ENCODE results near the gene B4GALNT3.
"Not testable (repeated sequence)": the region's sequence is repeated elsewhere in the genome, so short reads cannot be mapped to it uniquely, and the experiment has no call there.

The B4GALNT3 gene

GRCh38 chr12:570435-570920, 110.7 kb downstream of the B4GALNT3 start:
- H3K4me1 Mint-ChIP-seq = peaks cover 3% of the 10 kb centered on the region
- peak overlapping the region; percentile 7 for H3K4me3 Mint-ChIP-seq
- no peaks in the 10 kb centered on the region for H3K9me3 Mint-ChIP-seq
- ATAC-seq (ENCODE audit: low read depth) (no peak), DNase-seq (ENCODE audit: low spot score in 2 of 2) (no peak)
- H3K27me3 Mint-ChIP-seq = no peaks in the 10 kb centered on the region
- no peaks in the 10 kb centered on the region for H3K36me3 Mint-ChIP-seq
- H3K27ac Mint-ChIP-seq = no peak overlapping the region

DNA sequence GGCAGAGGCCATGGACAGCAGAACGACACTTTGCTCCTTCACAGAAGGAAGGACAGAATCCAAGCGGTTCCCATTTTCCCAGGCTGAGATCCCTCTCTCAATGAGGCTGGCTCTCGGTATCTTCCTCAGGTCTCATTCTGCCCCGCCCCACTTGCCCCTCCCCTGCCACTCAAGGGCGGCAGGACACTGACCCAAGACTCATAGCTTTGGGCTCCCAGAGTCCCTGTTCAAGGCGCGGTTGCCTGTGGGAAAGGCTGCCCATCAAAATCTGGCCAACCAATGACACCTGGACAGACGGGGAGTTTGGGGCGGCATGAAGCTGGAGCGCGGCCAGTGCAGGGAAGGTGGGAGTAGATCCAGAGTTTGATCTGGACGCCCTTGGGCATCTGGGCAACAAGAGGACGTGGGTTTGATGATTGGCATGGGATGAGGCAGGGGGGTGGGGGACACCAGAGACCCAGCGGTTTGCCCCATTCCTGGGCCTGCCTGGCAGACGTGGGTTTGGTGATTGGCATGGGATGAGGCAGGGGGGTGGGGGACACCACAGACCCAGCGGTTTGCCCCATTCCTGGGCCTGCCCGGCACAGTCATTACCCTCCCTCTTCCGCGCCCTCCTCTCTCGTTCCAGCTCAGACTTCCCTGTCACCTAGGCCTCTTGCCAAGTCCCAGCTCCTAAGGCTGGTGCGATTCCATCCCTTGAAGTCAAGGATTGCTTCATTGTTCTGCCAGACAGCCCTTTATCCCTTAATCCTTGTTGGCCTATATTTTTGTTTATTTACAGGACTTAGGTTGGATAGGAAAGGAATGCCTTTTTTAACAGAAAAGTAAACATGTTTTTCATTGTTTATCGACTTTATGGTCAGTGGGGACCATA, 111.4 kb downstream of the B4GALNT3 start:
- H3K27me3 Mint-ChIP-seq = no peaks in the 10 kb centered on the region
- peaks cover 3% of the 10 kb centered on the region for H3K4me1 Mint-ChIP-seq
- no peak overlapping the region for H3K27ac Mint-ChIP-seq
- H3K9me3 Mint-ChIP-seq = no peaks in the 10 kb centered on the region
- ATAC-seq (ENCODE audit: low read depth) (no peak), DNase-seq (ENCODE audit: low spot score in 2 of 2) (no peak)
- peak overlapping the region; percentile 43 for H3K4me3 Mint-ChIP-seq
- H3K36me3 Mint-ChIP-seq = no peaks in the 10 kb centered on the region

DNA sequence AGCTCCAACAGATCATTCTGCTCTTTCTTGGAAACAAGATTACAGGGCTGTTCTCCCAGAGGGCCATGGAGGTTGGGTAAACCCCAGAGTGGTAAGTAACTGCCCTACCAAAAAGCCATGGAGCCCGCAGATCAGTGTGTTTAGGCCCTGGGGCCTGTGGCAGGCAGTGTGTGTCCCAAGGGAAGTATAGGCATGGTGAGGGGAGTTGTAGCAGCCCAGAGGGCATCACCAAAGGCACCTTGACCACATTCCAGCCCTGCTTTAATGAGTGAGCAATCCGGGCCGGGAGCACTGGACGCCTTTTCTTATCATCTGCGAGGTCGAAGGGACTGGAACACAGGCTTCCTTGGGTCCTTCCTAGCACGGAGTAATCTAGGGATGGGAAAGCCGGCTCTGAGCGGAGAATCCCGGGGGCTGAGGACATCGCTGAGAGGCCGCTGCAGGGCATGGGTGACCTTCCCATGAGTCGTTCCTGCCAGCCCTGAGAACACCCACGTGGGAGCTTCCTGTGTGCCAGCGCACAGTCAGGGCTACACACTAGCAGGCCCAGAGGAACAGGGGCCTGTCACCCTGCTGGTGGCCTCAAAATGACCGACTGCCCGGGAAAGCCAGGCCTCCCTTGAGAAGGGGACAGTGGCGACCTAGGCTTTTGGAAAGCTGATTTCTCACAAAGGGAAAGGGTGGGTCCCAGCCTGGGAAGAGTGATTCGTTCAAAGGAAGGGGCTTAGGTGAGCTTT, 112.2 kb downstream of the B4GALNT3 start:
- Mint-ChIP-seq H3K9me3 (no peaks in the 10 kb centered on the region), H3K4me3 (no peak overlapping the region), H3K27me3 (no peaks in the 10 kb centered on the region), H3K36me3 (no peaks in the 10 kb centered on the region), H3K27ac (no peak overlapping the region), H3K4me1 (peaks cover 6% of the 10 kb centered on the region)
- no peak for DNase-seq (ENCODE audit: low spot score in 2 of 2)
- ATAC-seq (ENCODE audit: low read depth) = no peak

DNA sequence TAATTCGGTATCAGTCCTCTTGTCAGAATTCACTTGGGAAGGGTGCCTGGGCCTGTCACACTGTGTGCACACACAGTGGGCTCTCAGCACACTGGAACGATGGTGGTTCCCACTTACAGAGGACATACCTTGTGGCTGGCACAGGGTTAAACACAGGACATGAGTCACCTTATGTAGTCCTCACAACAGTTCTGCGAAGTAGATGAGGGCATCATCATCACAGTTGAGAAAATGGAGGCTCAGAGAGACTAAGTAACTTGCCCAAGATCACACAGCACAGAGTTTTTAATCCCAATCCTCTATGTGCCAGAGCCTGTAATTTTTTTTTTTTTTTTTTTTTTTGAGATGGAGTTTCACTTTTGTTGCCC, 112.8 kb downstream of the B4GALNT3 start:
- no peak for ATAC-seq (ENCODE audit: low read depth)
- H3K4me1 Mint-ChIP-seq = peaks cover 6% of the 10 kb centered on the region
- H3K27ac Mint-ChIP-seq = no peak overlapping the region
- no peaks in the 10 kb centered on the region for H3K36me3 Mint-ChIP-seq
- DNase-seq (ENCODE audit: low spot score in 2 of 2) = no peak
- no peaks in the 10 kb centered on the region for H3K9me3 Mint-ChIP-seq
- no peak overlapping the region for H3K4me3 Mint-ChIP-seq
- H3K27me3 Mint-ChIP-seq = no peaks in the 10 kb centered on the region

GRCh38 chr12:573232-573631, 113.5 kb downstream of the B4GALNT3 start:
- Mint-ChIP-seq H3K4me1 (peaks cover 6% of the 10 kb centered on the region), H3K36me3 (no peaks in the 10 kb centered on the region), H3K27me3 (no peaks in the 10 kb centered on the region), H3K9me3 (no peaks in the 10 kb centered on the region), H3K27ac (no peak overlapping the region), H3K4me3 (no peak overlapping the region)
- ATAC-seq (ENCODE audit: low read depth) (no peak), DNase-seq (ENCODE audit: low spot score in 2 of 2) (no peak)

GRCh38 chr12:574475-575128, 114.9 kb downstream of the B4GALNT3 start:
- Mint-ChIP-seq H3K36me3 (no peaks in the 10 kb centered on the region), H3K4me3 (no peak overlapping the region), H3K27me3 (no peaks in the 10 kb centered on the region), H3K4me1 (peaks cover 6% of the 10 kb centered on the region), H3K9me3 (no peaks in the 10 kb centered on the region), H3K27ac (no peak overlapping the region)
- no peak for DNase-seq (ENCODE audit: low spot score in 2 of 2)
- no peak for ATAC-seq (ENCODE audit: low read depth)

GRCh38 chr12:575129-575502, 115.4 kb downstream of the B4GALNT3 start:
- H3K9me3 Mint-ChIP-seq = no peaks in the 10 kb centered on the region
- H3K4me1 Mint-ChIP-seq = peaks cover 3% of the 10 kb centered on the region
- ATAC-seq (ENCODE audit: low read depth) (no peak), DNase-seq (ENCODE audit: low spot score in 2 of 2) (no peak)
- H3K27ac Mint-ChIP-seq = no peak overlapping the region
- H3K36me3 Mint-ChIP-seq = no peaks in the 10 kb centered on the region
- no peaks in the 10 kb centered on the region for H3K27me3 Mint-ChIP-seq
- no peak overlapping the region for H3K4me3 Mint-ChIP-seq

- no peak overlapping the region for H3K27ac Mint-ChIP-seq
- no peaks in the 10 kb centered on the region for H3K36me3 Mint-ChIP-seq
- H3K4me1 Mint-ChIP-seq = peaks cover 8% of the 10 kb centered on the region
- H3K27me3 Mint-ChIP-seq = no peaks in the 10 kb centered on the region
- peak; percentile 99 for ATAC-seq (ENCODE audit: low read depth)
- DNase-seq (ENCODE audit: low spot score in 2 of 2) = peak; percentile 89 to 98
- H3K9me3 Mint-ChIP-seq = no peaks in the 10 kb centered on the region
- peak overlapping the region; percentile 78 for H3K4me3 Mint-ChIP-seq
Observed at GRCh38 chr12:575948-576614, 116.3 kb downstream of the B4GALNT3 start.

GRCh38 chr12:576615-577110, 116.9 kb downstream of the B4GALNT3 start:
- Mint-ChIP-seq H3K9me3 (no peaks in the 10 kb centered on the region), H3K4me1 (peaks cover 8% of the 10 kb centered on the region), H3K27ac (no peak overlapping the region), H3K27me3 (no peaks in the 10 kb centered on the region), H3K36me3 (no peaks in the 10 kb centered on the region), H3K4me3 (peak overlapping the region; percentile 64)
- ATAC-seq (ENCODE audit: low read depth) (no peak), DNase-seq (ENCODE audit: low spot score in 2 of 2) (no peak)

GRCh38 chr12:577994-578747, 118.4 kb downstream of the B4GALNT3 start:
- not testable (repeated sequence) for H3K9me3 Mint-ChIP-seq; DNase-seq (ENCODE audit: low spot score in 2 of 2); H3K36me3 Mint-ChIP-seq; H3K4me3 Mint-ChIP-seq; H3K27me3 Mint-ChIP-seq; H3K27ac Mint-ChIP-seq; ATAC-seq (ENCODE audit: low read depth); H3K4me1 Mint-ChIP-seq

DNA sequence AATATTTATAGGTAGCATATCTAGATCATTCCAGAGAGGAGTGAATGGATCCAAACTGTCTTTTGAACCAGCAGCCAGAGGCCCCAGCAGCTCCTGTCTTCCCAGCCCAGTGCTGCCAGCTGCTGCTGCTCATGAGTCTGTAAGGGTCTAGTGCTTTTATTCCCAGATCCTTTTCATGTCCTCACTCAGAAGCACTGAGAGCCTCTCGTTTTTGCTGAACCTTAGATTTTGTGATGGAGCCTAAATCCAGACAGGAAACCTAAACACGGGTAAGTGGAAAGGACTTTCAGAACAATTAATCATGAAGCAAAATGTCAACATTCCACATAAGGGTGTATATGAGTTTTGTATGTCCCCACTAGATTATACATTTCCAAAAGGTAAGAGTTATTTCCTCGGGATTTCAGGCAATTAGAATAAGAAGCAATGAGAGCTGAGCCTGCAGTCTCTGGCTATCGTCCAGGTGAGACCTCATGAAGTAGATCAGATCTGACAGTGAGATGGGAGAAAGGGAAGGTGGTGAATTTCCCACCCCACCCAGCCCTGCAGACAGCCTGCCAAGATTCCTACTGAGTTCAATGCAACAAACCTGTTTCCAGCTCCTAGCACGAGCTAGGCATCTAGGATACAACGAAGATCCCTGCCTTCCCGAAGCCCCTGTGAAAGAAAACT, 119.1 kb downstream of the B4GALNT3 start:
- no peak for DNase-seq (ENCODE audit: low spot score in 2 of 2)
- H3K27ac Mint-ChIP-seq = no peak overlapping the region
- no peaks in the 10 kb centered on the region for H3K36me3 Mint-ChIP-seq
- H3K9me3 Mint-ChIP-seq = no peaks in the 10 kb centered on the region
- ATAC-seq (ENCODE audit: low read depth) = no peak
- H3K4me1 Mint-ChIP-seq = peaks cover 8% of the 10 kb centered on the region
- no peaks in the 10 kb centered on the region for H3K27me3 Mint-ChIP-seq
- no peak overlapping the region for H3K4me3 Mint-ChIP-seq

- H3K4me3 Mint-ChIP-seq = no peak overlapping the region
- no peak for ATAC-seq (ENCODE audit: low read depth)
- peaks cover 8% of the 10 kb centered on the region for H3K4me1 Mint-ChIP-seq
- H3K36me3 Mint-ChIP-seq = no peaks in the 10 kb centered on the region
- DNase-seq (ENCODE audit: low spot score in 2 of 2) = no peak
- no peak overlapping the region for H3K27ac Mint-ChIP-seq
- H3K27me3 Mint-ChIP-seq = no peaks in the 10 kb centered on the region
- no peaks in the 10 kb centered on the region for H3K9me3 Mint-ChIP-seq
Observed at GRCh38 chr12:579420-580110, 119.8 kb downstream of the B4GALNT3 start.

Measured in memory B cell (primary cell).